ENCODE data around the gene ZNF236.

DNA sequence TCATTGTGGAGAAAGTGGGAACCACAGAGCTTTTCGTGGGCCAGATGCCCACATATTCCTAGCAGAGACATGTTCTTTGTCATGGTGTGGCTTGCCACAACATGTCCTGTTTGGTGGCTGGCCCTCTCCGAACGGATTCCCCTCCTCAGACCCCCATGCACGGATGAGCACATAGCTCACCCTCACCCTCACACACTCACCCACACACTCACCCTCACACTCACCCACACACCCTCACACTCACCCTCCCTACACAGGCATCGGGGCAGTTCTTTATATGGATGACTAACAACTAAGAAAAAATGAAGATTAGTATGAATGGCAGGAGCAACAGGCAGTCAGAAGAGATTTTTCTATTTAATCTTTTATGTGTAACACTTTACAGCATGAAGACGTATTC lies 149.9 kb downstream of the ZNF236 start:
- no peak for TF ChIP-seq EP300 (IDR thresholded peaks at IDR 0.05)
- TF ChIP-seq, protein P1, sequence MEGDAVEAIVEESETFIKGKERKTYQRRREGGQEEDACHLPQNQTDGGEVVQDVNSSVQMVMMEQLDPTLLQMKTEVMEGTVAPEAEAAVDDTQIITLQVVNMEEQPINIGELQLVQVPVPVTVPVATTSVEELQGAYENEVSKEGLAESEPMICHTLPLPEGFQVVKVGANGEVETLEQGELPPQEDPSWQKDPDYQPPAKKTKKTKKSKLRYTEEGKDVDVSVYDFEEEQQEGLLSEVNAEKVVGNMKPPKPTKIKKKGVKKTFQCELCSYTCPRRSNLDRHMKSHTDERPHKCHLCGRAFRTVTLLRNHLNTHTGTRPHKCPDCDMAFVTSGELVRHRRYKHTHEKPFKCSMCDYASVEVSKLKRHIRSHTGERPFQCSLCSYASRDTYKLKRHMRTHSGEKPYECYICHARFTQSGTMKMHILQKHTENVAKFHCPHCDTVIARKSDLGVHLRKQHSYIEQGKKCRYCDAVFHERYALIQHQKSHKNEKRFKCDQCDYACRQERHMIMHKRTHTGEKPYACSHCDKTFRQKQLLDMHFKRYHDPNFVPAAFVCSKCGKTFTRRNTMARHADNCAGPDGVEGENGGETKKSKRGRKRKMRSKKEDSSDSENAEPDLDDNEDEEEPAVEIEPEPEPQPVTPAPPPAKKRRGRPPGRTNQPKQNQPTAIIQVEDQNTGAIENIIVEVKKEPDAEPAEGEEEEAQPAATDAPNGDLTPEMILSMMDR (IDR thresholded peaks at IDR 0.05) = no peak

Measured in tibial nerve (tissue), 4 donors.